ENCODE measurements around the gene PLXNB1. TPM values are rescaled to one million over a fixed set of nuclear protein-coding genes. Genes with fewer than 3 reads are reported as not detected.

The PLXNB1 gene
- total and polyA plus RNA-seq, 5 donors: 49.4 to 84.5 (median 52.7) TPM

DNA sequence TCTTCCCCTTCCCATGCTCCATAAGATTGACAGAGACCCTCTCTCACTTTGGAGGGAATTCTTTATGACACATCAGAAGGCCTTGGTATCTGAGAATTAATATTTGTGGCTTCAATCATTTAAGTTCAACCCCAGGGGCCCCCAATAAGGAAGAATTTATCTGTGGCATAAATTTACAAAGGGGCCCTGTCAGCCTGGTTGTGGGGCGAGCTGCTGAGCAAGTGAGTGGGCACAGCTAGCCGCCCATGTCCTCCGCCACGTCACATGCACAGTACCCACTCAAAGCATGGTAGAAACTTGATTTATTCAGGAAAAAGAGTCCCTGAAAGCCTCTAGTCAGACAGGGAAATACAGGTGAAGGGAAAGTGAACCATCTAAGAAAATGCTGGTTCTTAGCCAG is 13.3 kb downstream of the PLXNB1 start:
- no peak for ATAC-seq

DNA sequence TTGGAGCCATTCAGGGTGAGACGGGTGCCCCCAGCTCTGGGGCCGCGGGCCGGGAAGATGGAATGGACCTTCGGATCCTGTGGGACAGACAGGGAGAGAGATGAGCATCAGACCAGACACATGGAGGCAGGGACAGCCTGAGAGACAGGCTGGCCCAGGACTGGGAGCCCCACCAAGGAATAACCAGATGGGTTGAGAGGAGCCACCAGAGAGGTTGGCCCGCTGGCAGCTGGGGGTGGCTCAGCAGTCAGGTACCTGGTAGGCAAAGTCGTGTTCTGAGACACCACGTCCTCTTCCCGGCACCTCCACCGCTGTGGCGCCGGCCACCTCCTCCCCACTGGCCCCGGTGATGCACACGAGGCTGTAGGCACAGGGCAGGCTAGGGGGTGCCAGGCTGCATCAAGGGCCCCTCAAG is 13.8 kb downstream of the PLXNB1 start:
- Histone ChIP-seq H3K4me3 (ENCODE audit: low read length) (no peak overlapping the region), H3K9me3 (ENCODE audit: control insufficient read depth, low read length) (no peaks in the 10 kb centered on the region), H3K27ac (ENCODE audit: low read length) (no peak overlapping the region), H3K4me1 (ENCODE audit: control insufficient read depth, insufficient read depth, low read length) (no peaks in the 10 kb centered on the region), H3K27me3 (ENCODE audit: control insufficient read depth, insufficient read depth) (no peaks in the 10 kb centered on the region)
- ATAC-seq (no peak), DNase-seq (peak in 2 of 3 donors; percentile 10 to 41)
- intact Hi-C loops (cut with DNase I): no loop called here
- WGBS: 93% methylated on average over 14 of the region's 14 CpGs

More for the DNA sequence above, 13.3 kb downstream of the PLXNB1 start:
- 95% methylated on average over 4 of the region's 4 CpGs for WGBS
- peak in 2 of 3 donors; percentile 6 to 16 for DNase-seq
- no peaks in the 10 kb centered on the region for H3K27me3 ChIP-seq (ENCODE audit: control insufficient read depth, insufficient read depth)
- no peak overlapping the region for H3K27ac ChIP-seq (ENCODE audit: low read length)
- H3K4me3 ChIP-seq (ENCODE audit: low read length): no peak overlapping the region
- no peaks in the 10 kb centered on the region for H3K9me3 ChIP-seq (ENCODE audit: control insufficient read depth, low read length)
- H3K4me1 ChIP-seq (ENCODE audit: control insufficient read depth, insufficient read depth, low read length): no peaks in the 10 kb centered on the region
- intact Hi-C loops (cut with DNase I): no loop called here

GRCh38 chr3:48415251-48415953 is 14.5 kb downstream of the PLXNB1 start:
- ATAC-seq: no peak
- Histone ChIP-seq H3K4me1 (ENCODE audit: control insufficient read depth, insufficient read depth, low read length) (no peaks in the 10 kb centered on the region), H3K9me3 (ENCODE audit: control insufficient read depth, low read length) (no peaks in the 10 kb centered on the region), H3K4me3 (ENCODE audit: low read length) (no peak overlapping the region), H3K27me3 (ENCODE audit: control insufficient read depth, insufficient read depth) (no peaks in the 10 kb centered on the region), H3K27ac (ENCODE audit: low read length) (no peak overlapping the region)
- peak in 2 of 3 donors; percentile 10 to 40 for DNase-seq
- intact Hi-C loops (cut with DNase I): no loop called here
- WGBS: 90% methylated on average over 24 of the region's 24 CpGs

- Histone ChIP-seq H3K9me3 (ENCODE audit: control insufficient read depth, low read length) (no peaks in the 10 kb centered on the region), H3K4me1 (ENCODE audit: control insufficient read depth, insufficient read depth, low read length) (no peaks in the 10 kb centered on the region), H3K27me3 (ENCODE audit: control insufficient read depth, insufficient read depth) (no peaks in the 10 kb centered on the region), H3K27ac (ENCODE audit: low read length) (no peak overlapping the region), H3K4me3 (ENCODE audit: low read length) (no peak overlapping the region)
- 88% methylated on average over 25 of the region's 25 CpGs for WGBS
- DNase-seq (peak in 2 of 3 donors; percentile 49 to 50), ATAC-seq (no peak)
- intact Hi-C loops (cut with DNase I): no loop called here
Measured at GRCh38 chr3:48414376-48415250, 15.3 kb downstream of the PLXNB1 start.

- 89% methylated on average over 14 of the region's 14 CpGs for WGBS
- Histone ChIP-seq H3K9me3 (ENCODE audit: control insufficient read depth, low read length) (no peaks in the 10 kb centered on the region), H3K27me3 (ENCODE audit: control insufficient read depth, insufficient read depth) (no peaks in the 10 kb centered on the region), H3K27ac (ENCODE audit: low read length) (no peak overlapping the region), H3K4me1 (ENCODE audit: control insufficient read depth, insufficient read depth, low read length) (no peaks in the 10 kb centered on the region), H3K4me3 (ENCODE audit: low read length) (no peak overlapping the region)
- ATAC-seq (no peak), DNase-seq (peak in 2 of 3 donors; percentile 49 to 51)
- intact Hi-C loops (cut with DNase I): no loop called here
Measured at GRCh38 chr3:48413611-48414010, 16.3 kb downstream of the PLXNB1 start.

GRCh38 chr3:48413086-48413485 is 16.8 kb downstream of the PLXNB1 start:
- intact Hi-C loops (cut with DNase I): no loop called here
- 89% methylated on average over 8 of the region's 8 CpGs for WGBS
- no peak overlapping the region for H3K27ac ChIP-seq (ENCODE audit: low read length)
- H3K27me3 ChIP-seq (ENCODE audit: control insufficient read depth, insufficient read depth): no peaks in the 10 kb centered on the region
- no peak overlapping the region for H3K4me3 ChIP-seq (ENCODE audit: low read length)
- no peak for ATAC-seq
- DNase-seq: peak in 1 of 3 donors; percentile 21
- no peaks in the 10 kb centered on the region for H3K4me1 ChIP-seq (ENCODE audit: control insufficient read depth, insufficient read depth, low read length)
- no peaks in the 10 kb centered on the region for H3K9me3 ChIP-seq (ENCODE audit: control insufficient read depth, low read length)

DNA sequence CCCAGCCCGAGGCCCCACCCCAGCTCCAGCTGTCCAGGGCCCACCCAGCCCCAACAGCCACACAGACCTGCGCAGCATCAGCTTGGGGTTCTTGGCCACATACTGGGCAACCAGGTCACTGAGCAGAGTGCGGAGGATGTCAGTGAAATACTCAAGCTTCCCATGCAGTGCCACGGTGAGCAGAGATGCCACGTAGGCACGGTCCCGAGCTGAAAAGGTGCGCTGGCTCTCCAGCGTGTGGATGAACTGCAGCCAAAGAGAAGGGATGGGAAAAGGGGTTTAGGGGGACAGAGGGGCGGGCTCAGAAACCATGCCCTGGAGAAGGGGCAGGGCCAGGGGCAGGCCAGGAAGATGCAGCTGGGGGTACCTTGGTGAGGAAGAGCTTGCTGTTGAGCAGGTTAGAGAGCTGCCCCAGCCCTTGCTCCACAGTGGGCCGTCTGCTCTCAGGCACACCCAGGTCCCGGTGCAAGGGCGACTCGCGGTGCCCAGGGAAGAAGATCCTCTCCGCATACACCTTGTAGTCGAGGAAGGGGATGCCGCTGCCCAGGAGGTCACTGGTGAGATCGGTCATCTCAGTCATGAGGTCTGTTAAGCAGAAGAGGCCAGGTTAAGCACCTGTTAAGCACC is 17.4 kb downstream of the PLXNB1 start:
- no peaks in the 10 kb centered on the region for H3K27me3 ChIP-seq (ENCODE audit: control insufficient read depth, insufficient read depth)
- DNase-seq (peak in 2 of 3 donors; percentile 26 to 34), ATAC-seq (no peak)
- H3K9me3 ChIP-seq (ENCODE audit: control insufficient read depth, low read length): no peaks in the 10 kb centered on the region
- no peaks in the 10 kb centered on the region for H3K4me1 ChIP-seq (ENCODE audit: control insufficient read depth, insufficient read depth, low read length)
- no peak overlapping the region for H3K4me3 ChIP-seq (ENCODE audit: low read length)
- intact Hi-C loops (cut with DNase I): no loop called here
- H3K27ac ChIP-seq (ENCODE audit: low read length): no peak overlapping the region
- WGBS: 92% methylated on average over 19 of the region's 19 CpGs

DNA sequence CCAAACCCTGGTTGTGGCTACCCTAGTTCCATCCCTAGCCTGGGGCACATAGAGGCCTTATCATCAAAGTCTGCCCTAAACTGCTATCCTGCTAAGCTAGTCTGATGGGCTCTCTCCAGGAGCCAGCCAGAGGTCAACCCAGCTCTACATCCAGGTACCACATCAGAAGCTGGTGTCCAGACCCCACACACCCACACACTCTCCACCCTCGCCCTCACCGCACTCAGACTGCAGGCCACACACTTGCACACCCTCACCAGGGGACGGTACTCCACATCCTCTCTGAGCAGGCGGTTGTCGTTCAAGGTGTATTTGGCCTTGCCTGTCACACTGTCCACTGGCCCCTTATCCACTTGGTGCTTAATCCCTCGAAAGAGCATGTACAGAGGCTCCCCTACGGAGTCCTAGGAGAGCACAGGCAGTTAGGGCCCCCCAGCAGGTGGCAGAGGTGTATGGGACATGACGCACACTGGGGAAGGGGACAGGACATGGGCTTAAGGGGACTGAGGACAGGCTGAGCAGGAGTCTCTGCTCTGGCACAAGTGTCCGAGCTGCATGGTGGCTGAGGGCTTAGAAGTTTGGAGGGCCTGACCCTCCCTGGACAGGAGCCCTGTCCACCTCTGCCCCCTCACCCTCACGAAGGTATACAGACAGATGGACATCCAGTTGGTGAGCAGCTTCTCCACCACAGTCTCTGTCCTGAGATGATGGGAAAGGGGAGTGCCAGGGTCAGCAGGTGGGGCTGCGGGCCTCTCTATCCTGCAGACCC is 18.1 kb downstream of the PLXNB1 start:
- intact Hi-C loops (cut with DNase I): no loop called here
- ATAC-seq (no peak), DNase-seq (no peak)
- Histone ChIP-seq H3K27ac (ENCODE audit: low read length) (no peak overlapping the region), H3K4me3 (ENCODE audit: low read length) (no peak overlapping the region), H3K27me3 (ENCODE audit: control insufficient read depth, insufficient read depth) (no peaks in the 10 kb centered on the region), H3K4me1 (ENCODE audit: control insufficient read depth, insufficient read depth, low read length) (no peaks in the 10 kb centered on the region), H3K9me3 (ENCODE audit: control insufficient read depth, low read length) (no peaks in the 10 kb centered on the region)
- WGBS: 92% methylated on average over 11 of the region's 11 CpGs

GRCh38 chr3:48411041-48411588 is 18.8 kb downstream of the PLXNB1 start:
- no peaks in the 10 kb centered on the region for H3K4me1 ChIP-seq (ENCODE audit: control insufficient read depth, insufficient read depth, low read length)
- no peak overlapping the region for H3K4me3 ChIP-seq (ENCODE audit: low read length)
- peak in 1 of 3 donors; percentile 14 for DNase-seq
- no peak for ATAC-seq
- no peaks in the 10 kb centered on the region for H3K27me3 ChIP-seq (ENCODE audit: control insufficient read depth, insufficient read depth)
- intact Hi-C loops (cut with DNase I): no loop called here
- 94% methylated on average over 9 of the region's 9 CpGs for WGBS
- no peaks in the 10 kb centered on the region for H3K9me3 ChIP-seq (ENCODE audit: control insufficient read depth, low read length)
- no peak overlapping the region for H3K27ac ChIP-seq (ENCODE audit: low read length)

DNA sequence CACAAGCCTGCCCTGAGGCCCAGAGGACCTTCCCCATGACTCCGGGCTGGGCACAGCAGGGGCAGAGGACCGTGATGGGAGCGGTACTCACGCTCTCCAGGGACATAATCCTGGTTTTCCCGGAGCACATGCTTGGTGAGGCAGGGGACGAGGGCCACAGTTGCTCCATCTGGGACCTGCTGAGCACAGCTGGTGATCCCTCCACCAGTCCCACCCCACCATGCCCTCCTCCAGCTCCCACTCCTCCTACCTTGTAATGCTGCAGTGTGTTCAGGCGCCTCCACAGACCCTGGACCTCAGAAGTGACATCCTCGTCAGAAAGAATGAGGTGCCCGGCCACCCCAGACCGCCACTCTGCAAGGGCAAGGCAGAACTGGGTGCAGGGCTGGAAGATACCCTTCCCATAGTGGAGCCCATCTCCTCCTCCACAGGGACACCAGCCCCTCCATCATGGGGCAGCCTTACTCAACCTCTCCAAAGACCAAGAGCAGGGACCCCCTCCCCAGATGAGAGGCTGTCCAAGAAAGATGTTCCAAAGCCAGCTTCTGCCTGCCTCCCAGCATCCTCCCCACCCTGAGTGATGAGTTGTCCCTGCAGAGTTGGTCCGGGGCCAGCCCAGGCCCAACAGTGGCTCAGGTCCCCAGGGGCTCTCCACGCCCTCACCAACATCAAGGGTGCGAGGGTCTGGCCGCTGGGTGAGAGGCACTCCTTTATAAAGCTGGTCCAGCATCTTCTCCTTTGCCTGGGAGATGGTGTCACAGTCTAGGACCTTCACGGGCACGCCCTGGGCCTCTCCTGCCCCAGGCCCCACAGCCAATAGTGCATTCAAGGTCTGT is 19.5 kb downstream of the PLXNB1 start:
- DNase-seq: peak in 2 of 3 donors; percentile 37 to 39
- ATAC-seq: no peak
- H3K4me1 ChIP-seq (ENCODE audit: control insufficient read depth, insufficient read depth, low read length): no peaks in the 10 kb centered on the region
- H3K4me3 ChIP-seq (ENCODE audit: low read length): no peak overlapping the region
- H3K27me3 ChIP-seq (ENCODE audit: control insufficient read depth, insufficient read depth): no peaks in the 10 kb centered on the region
- no peak overlapping the region for H3K27ac ChIP-seq (ENCODE audit: low read length)
- no peaks in the 10 kb centered on the region for H3K9me3 ChIP-seq (ENCODE audit: control insufficient read depth, low read length)
- intact Hi-C loops (cut with DNase I): no loop called here
- WGBS: 92% methylated on average over 16 of the region's 16 CpGs

All from right cardiac atrium (tissue), 5 donors.